HG03108 (cell line): Measurements from ENCODE around the gene NUDC.
"Not testable (repeated sequence)": the region's sequence is repeated elsewhere in the genome, so short reads cannot be mapped to it uniquely, and the experiment has no call there.

Experiments
- ATAC-seq: cut with Tn5 transposase; IDR thresholded peaks from one replicate; pipeline ENCODE4 v1.9.1; 2021; ENCODE audit warnings: moderate library complexity; ENCODE audit not compliant: unreplicated experiment

Gene NUDC

DNA sequence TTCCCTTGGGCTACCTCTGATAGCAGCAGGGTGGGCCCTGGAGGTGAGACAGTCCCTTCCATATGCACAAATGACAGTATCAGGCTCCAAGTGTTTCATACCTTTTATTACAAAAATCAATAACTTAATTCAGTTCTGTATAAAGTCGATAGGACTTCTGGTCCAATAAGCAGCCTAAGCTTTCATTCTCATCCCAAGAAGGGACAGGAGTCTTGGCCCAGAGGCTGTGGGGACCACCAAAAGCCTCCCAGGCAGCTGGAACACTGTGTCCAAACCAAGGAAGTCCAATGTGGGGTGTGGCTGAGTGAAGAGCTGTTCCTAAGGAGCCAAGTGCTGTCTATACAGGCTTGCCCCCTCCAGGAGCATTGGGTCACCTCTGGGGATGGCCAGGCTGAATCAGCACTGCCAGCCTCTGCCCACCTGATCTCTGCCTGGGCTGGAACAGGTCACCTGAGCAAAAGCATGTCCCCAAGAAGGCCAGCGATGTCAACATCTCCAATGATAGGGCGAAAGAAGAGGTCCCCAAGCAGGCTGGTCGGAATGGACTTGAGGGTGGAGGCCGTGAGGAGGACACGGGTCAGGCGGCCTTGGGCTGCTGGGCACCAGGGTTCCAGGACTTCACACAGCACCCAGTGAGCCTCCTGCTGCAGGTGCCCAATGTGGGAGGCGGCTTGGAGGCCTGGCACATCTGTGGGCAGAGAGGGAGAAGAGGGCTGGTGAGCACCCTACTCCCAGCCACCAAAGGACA, 10.0 kb upstream of the NUDC start:
- no peak for ATAC-seq

- no peak for ATAC-seq
Measured at GRCh38 chr1:26912147-26912490, 9.4 kb upstream of the NUDC start.

DNA sequence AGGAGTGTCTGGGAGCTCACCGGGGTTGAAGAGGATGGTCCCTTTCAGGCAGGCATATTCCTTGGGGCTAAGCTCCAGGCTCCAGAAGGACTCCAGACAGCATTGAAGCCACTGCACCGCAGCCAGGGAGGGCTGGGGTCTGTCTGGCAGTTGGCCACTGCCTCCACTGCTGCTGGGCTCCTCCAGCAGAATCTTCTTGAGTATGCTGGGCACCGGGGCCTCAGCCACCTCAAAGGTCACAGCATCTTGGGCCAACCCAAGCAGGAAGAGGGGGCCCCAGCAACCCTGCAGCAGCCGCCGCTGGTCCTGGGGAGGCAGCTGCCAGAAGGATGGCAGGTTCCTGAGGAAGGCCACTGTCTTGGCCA, 8.2 kb upstream of the NUDC start:
- no peak for ATAC-seq

DNA sequence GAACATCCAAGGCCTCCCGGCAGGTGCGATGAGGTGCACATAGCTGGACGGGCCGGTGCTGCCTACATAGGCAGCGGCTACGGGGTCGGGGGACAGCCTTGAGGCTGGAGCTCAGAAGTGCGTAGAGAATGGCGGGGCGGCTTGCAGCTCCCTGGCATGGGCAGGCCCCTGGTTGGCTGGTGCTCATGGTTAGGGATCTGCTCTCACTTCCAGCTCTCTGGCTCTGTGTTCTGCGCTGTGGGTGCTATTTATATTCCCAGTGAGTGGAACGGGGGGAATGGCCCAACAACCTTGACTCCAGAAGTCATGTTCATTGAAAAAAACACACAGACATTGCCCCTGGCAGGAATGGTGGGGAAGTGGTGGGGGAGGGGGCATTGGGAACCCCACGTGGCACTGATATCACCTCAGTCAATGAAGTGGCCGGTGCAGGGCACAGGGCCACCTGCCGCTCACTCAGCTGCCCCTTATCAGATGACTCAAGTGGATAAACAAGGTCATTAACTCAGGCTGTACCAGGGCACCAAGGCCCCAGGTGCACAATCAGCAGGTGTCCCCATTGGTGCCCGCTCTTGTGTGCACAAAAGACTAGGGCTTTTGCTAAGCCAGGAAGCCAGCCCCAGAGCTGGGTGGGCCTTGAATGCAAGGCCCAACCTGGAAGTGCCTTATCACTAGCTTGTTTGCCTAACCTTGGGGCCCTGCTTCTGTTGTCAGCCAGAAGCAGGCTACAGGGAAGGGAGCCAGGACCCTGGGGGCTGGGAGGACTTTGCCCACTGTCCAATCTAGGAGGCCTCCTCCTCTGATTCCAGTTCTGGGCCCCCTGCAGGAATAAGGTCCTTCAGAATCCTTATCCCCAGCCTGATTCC, 7.6 kb upstream of the NUDC start, which contains the start of gene NR0B2:
Gene NR0B2, minus strand, starts transcription at position 222 of the 866 bp plus-strand sequence. Its CDS starts 35 bp downstream, at position 187.
- ATAC-seq, result no peak

DNA sequence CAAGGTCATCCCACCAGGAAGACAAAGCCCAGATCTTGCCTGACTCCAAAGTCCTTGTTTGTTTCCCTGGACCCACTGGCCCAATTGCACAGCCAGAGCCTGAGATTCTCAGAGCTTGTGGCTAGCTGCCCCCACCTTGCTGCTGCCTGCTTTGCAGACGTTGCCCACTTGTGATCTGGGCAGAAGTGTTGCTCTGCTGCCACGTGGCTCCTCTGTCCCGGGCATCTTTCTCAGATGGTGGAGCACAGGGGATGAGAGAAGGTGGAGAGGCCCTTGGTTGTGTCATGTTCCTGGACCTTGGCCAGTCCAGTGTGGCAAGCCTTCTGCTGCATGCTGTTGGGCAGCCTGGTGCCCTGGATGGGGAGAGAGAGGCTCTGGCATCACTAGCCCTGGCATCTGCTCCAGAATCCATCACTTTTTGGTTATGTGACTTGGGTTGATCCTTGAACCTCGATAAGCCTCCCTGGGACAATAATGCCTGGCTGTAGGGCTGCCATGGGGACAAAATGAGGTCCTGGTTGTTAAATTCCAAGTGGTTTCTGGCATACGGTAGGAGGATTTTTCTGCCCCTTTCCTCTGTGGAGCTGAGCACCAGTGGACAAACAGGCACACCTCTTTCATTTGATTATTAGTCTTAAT, 6.2 kb upstream of the NUDC start:
- no peak for ATAC-seq

DNA sequence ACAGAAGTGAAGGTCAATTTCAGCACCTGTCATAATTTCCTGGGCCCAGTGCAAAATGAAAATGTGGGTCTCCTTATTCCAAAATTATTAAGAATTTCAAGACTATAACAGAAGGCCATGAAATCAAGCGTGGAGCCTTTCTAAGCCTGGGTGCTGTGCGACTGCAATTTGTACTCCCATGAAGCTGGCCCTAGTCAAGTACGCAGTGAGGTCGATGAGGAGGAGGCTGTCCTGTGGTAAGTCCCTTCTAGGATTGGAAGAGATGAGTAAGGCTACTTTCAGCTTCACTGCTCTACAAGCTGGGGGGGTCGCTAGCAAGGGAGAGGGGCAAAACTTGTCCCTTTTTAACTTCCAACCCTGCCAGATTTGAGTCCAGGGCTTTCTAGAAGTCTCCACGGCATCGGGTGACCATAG, 410 bp upstream of the NUDC start:
- peak; percentile 5 for ATAC-seq

- ATAC-seq, result no peak
Measured at GRCh38 chr1:26922431-26922729, 837 bp downstream of the NUDC start.

GRCh38 chr1:26922901-26923300, 1.4 kb downstream of the NUDC start:
- ATAC-seq, result no peak

- ATAC-seq, result no peak
Measured at GRCh38 chr1:26923711-26924110, 2.2 kb downstream of the NUDC start.

GRCh38 chr1:26932531-26932930, 11.0 kb downstream of the NUDC start:
- no peak for ATAC-seq

DNA sequence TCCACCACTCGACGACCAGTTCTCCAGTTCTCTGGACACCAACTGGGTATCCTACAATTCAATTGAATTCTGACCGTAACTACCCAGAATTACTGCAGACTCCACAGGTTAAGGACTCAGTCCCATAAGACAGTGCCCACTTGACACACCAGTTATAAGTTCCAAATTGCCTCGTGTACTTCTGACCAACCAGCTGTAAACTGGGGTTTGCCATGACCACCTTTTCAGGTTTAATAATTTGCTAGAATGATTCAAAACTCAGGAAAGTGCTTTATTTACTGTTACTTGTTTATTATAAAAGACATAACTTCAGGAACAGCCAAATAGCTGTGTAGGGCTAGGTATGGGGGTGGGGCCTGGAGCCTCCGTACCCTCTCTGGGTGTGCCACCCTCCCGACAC, 15.3 kb downstream of the NUDC start:
- no peak for ATAC-seq

DNA sequence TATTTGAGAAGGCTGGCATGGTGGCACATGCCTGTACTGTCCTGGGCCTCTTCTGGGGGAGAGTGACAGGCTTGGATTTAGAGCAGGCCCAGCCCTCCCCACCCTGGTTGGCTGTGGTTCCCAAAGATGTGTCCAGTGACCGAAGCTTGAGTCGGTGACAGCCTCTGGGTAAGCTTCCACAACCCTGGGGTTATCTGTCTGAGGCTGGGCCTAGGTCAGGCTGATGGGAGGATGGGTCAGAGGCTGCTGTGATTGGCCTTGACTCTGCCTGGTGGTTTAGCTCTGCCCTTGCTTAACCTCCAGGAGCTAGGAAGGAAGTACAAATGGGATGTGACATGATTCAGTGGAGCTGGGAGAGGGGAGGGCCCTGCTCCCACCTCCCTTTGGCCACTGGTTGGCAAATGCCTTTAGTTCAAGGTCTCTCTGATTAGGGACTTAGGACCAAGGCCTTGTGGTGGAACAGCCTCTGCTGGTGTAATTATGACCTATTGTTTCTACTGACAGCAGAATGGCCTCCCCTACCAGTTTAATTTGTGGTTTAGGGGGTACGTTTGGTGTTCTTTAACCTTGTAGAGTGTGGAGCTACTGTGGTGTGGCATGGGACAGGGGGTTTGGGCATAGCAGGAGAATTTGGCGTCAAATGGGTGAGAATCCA, 16.6 kb downstream of the NUDC start:
- no peak for ATAC-seq

DNA sequence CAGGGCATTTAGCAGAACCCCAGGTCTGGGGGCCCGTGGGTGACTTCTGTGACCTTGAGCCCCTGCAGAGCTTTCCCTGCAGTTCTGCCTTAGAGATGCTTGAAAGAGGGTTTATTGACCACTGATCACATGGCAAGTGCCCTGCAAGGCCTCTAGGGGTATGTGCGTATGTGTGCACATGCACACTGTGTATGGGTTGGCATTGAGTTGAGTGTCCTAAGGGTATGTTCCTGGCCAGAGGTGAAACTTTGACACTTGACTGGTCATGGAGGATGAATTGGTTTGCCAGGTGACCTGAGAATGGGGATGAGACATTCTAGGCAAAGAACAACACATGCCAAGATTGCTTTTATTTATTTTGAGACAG, 17.1 kb downstream of the NUDC start:
- ATAC-seq, result no peak

DNA sequence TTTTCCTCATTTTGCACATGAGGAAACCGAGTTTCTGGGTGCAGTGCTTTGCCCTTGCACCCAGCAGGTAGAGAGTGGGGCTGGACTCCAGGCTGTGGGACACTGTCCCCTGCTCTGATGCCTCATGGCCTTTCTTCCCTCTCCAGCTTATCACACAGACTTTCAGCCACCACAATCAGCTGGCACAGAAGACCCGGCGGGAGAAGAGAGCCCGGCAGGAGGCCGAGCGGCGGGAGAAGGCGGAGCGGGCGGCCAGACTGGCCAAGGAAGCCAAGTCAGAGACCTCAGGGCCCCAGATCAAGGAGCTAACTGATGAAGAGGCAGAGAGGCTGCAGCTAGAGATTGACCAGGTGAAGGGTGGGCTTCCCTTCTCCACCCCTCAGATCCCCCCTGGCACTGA, 19.8 kb downstream of the NUDC start:
- ATAC-seq, result no peak

DNA sequence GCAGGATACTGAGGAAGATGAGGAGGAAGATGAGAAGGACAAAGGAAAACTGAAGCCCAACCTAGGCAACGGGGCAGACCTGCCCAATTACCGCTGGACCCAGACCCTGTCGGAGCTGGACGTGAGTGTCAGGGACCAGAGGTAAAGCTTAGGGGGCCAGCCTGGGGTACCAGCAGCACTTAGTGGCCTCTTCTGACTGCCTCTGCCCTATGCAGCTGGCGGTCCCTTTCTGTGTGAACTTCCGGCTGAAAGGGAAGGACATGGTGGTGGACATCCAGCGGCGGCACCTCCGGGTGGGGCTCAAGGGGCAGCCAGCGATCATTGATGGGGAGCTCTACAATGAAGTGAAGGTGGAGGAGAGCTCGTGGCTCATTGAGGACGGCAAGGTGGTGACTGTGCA, 21.1 kb downstream of the NUDC start:
- ATAC-seq, result no peak

DNA sequence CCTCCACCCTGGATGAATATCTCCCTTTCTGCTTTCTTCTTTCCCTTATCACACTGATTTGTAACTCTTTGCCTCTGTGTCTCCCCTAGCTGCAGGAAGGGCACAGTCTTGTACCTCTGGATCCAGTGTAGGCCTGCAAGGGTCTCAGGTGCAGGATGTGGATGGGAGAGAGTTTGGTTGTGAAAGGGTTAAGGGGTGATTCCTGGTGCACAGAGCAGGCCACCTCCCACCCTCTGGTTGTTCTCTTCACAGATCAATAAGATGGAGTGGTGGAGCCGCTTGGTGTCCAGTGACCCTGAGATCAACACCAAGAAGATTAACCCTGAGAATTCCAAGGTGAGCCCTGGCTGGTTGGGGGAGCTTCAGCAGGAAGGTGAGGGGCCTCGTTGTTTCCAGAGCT, 23.6 kb downstream of the NUDC start:
- no peak for ATAC-seq

DNA sequence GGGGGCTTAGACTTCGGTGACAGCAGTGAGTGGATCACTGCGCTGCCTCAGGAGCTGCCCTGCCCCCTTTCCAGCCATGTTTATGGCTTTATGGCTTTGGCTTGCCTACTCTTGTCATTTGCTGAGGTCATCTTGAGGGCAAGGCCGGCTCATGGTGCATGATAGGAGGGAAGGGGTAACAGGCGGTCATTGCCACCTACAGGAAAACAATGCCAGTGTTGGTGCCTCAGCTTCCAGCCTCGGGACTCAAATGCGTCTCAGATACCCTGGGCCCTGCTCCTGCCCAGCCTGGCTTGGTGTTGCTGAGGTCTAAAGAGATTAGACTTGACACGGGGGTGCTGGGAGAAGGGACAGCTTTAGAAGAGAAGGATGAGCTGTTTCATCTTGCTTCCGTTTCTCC, 24.2 kb downstream of the NUDC start:
- no peak for ATAC-seq

GRCh38 chr1:26946270-26946669, 24.7 kb downstream of the NUDC start:
- no peak for ATAC-seq

DNA sequence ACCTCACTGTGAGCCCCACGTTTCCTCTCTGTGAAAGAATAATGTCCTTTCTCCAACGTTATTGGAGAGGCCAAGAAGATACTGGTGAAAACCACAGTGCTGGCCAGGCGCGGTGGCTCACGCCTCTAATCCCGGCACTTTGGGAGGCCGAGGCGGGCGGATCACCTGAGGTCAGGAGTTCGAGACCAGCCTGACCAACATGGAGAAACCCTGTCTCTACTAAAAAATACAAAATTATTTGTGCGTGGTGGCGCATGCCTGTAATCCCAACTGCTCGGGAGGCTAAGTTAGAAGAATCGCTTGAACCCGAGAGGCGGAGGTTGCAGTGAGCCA, 27.1 kb downstream of the NUDC start:
- ATAC-seq, result not testable (repeated sequence)

DNA sequence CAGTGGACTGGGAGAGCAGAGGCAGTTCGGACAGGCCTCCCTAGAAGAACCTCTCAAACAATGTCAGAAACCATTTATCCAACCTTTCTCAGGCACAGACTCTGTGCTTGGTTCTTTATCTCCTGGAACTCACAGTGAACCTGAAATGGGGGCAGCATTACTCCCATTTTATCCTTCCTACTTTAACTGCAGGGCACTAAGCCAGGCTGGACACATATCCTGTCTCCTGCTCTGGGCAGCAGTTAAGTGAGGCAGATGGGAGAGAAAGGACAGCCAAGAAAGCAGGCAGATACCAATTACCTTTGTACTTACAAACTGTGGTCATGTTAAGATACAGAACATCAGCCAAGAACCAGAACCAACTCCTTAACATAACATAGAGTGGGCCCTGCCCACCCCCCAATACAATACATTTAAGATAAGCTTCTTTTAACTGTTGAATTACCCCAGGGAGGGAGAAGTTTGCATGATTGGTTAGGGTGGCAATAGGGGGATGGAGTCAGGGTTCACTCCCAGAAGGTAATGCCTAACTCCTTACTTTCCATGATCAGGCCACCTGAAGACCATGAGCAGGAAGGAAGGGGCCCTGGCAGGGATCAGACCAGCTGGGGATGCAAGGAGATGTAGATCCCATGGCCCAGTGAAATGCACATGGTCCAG, 27.9 kb downstream of the NUDC start:
- ATAC-seq, result no peak

DNA sequence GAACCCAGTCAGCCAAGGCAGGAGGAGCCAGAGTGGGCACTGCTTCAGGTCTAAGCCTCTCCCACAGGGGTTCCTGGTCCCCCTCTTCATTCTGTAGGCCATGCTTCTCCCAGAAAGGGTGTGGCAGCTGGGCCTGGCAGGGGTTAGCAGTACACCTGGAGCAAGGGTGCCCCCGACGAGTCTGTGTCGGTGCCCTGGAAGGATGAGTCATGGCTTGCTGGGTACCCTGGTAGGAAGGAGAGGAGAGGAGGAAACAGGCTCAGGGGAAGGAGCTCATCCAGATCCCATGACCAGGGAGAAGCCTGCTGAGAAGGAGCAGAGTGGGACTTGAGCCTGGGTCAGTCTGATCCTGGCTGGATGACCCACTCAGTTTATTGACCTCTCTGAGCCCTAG, 28.4 kb downstream of the NUDC start:
- ATAC-seq, result no peak
